RWPE2 (cell line): Measurements from ENCODE around the gene COLEC12.

ENCODE experiments used
- ATAC-seq: fragments of 200-7000 bp; cut with Tn5 transposase; 3 replicates; pipeline ENCODE4 v1.9.1; 2021; ENCODE audit warnings: low read depth
- DNase-seq: peaks from one replicate; pipeline ENCODE4 v3.0.0-alpha.2; 2020; ENCODE audit warnings: low spot score
- H3K27ac ChIP-seq: fragments of 450-650 bp; 2 replicates; pipeline ENCODE4 v1.5.1; 2017; ENCODE audit warnings: mild to moderate bottlenecking; ENCODE audit not compliant: poor library complexity, severe bottlenecking
- H3K27me3 ChIP-seq: fragments of 250-450 bp; sonication (Bioruptor Pico); 2 replicates; pipeline ENCODE4 v1.5.1; 2021; ENCODE audit warnings: mild to moderate bottlenecking, moderate library complexity; ENCODE audit not compliant: insufficient read depth, poor library complexity, severe bottlenecking
- H3K36me3 ChIP-seq: fragments of 250-450 bp; sonication (Bioruptor Pico); 2 replicates; pipeline ENCODE4 v1.5.1; 2020; ENCODE audit warnings: low read depth, mild to moderate bottlenecking, moderate library complexity
- H3K4me1 ChIP-seq: fragments of 250-450 bp; sonication (Bioruptor Pico); 2 replicates; pipeline ENCODE4 v1.5.1; 2021; ENCODE audit warnings: mild to moderate bottlenecking, moderate library complexity; ENCODE audit not compliant: insufficient read depth, poor library complexity, severe bottlenecking
- H3K4me3 ChIP-seq: fragments of 250-450 bp; sonication (Bioruptor Pico); 2 replicates; pipeline ENCODE4 v1.5.1; 2021; ENCODE audit warnings: mild to moderate bottlenecking, moderate library complexity; ENCODE audit not compliant: severe bottlenecking
- H3K9me3 ChIP-seq: fragments of 250-450 bp; sonication (Bioruptor Pico); 2 replicates; pipeline ENCODE4 v1.5.1; 2021; ENCODE audit warnings: mild to moderate bottlenecking, moderate library complexity; ENCODE audit not compliant: severe bottlenecking
- TF ChIP-seq, protein P1 (sequence below): fragments of 450-650 bp; IDR thresholded peaks from one replicate; pipeline ENCODE4 v1.5.1; 2017; ENCODE audit warnings: mild to moderate bottlenecking, moderate library complexity; ENCODE audit not compliant: poor library complexity, severe bottlenecking

The COLEC12 gene

DNA sequence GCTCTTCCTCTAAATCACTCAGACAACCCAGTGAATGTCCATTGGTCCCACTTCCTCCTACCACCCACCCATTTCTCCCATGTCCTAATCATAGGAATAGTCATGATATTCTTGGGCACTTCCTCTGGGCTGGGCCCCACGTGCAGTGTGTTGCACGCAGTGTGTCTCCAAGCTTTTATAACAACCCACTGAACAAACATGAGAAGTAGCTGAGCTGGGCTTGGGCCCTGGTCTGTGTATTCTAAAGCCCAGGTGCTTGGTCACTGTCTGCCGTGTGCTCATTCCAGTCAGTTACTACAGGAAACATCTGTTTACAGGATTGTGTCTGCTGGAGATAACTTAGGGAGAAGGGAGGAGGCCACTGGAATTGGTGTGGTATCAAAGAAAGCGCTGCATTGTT is 168.5 kb downstream of the COLEC12 start:
- Histone ChIP-seq H3K4me1 (no peaks in the 10 kb centered on the region), H3K27ac (no peak overlapping the region), H3K27me3 (no peaks in the 10 kb centered on the region), H3K4me3 (no peak overlapping the region), H3K9me3 (no peaks in the 10 kb centered on the region), H3K36me3 (no peaks in the 10 kb centered on the region)
- TF ChIP-seq, protein P1, sequence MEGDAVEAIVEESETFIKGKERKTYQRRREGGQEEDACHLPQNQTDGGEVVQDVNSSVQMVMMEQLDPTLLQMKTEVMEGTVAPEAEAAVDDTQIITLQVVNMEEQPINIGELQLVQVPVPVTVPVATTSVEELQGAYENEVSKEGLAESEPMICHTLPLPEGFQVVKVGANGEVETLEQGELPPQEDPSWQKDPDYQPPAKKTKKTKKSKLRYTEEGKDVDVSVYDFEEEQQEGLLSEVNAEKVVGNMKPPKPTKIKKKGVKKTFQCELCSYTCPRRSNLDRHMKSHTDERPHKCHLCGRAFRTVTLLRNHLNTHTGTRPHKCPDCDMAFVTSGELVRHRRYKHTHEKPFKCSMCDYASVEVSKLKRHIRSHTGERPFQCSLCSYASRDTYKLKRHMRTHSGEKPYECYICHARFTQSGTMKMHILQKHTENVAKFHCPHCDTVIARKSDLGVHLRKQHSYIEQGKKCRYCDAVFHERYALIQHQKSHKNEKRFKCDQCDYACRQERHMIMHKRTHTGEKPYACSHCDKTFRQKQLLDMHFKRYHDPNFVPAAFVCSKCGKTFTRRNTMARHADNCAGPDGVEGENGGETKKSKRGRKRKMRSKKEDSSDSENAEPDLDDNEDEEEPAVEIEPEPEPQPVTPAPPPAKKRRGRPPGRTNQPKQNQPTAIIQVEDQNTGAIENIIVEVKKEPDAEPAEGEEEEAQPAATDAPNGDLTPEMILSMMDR: no peak
- ATAC-seq (no peak), DNase-seq (no peak)

DNA sequence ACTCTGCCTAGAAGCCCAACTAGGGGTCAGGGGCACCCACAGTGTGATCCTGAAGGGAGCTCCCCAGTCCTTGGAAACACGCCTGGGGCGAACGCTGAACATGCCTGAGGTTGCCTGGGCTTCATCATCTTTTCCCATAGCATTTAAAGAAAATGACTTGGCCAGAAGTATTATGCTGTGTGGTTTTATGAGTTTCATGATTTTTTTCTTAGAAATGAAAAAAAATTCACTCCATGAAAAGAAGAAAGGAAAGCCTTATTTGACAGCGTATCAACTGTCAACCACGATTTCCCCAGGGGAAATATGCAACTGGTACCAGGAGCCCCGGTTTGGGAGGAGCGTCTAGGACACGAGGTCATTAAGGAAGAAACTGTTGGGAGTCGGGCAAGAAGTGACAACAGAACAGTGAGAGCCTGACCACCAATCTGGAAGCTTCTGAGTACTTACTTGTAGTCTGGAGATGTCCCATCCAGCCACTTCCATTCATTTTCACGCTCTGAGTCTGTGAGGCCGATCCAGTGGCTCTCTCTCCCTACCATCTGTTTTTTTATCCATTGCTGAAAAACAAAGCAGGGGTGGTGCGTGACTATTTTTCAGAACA is 169.2 kb downstream of the COLEC12 start:
- Histone ChIP-seq H3K4me1 (no peaks in the 10 kb centered on the region), H3K27ac (no peak overlapping the region), H3K4me3 (no peak overlapping the region), H3K27me3 (no peaks in the 10 kb centered on the region), H3K36me3 (no peaks in the 10 kb centered on the region), H3K9me3 (no peaks in the 10 kb centered on the region)
- DNase-seq (no peak), ATAC-seq (no peak)
- TF ChIP-seq, protein P1: no peak

DNA sequence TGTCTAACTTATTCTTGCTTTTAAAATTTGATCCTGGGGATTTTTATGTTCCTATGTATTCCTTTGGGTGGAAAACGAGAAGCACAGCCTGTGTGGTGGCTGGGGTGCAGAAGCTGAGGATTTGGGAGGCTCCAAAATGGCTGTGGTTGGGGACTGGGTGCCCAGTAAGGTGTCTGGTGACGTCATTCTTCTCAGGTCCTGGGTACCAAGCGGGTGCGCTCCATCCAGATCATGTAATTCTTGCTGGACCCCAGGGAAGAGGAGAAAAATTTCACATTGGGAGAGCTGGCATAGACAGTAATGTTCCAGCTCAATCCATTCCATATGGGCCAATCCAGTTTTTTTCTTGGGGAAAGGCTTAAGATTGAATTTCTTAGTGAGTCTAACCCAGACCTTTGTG is 171.6 kb downstream of the COLEC12 start:
- TF ChIP-seq, protein P1: no peak
- ATAC-seq (no peak), DNase-seq (no peak)
- Histone ChIP-seq H3K27me3 (no peaks in the 10 kb centered on the region), H3K27ac (no peak overlapping the region), H3K36me3 (no peaks in the 10 kb centered on the region), H3K9me3 (no peaks in the 10 kb centered on the region), H3K4me1 (no peaks in the 10 kb centered on the region), H3K4me3 (no peak overlapping the region)

DNA sequence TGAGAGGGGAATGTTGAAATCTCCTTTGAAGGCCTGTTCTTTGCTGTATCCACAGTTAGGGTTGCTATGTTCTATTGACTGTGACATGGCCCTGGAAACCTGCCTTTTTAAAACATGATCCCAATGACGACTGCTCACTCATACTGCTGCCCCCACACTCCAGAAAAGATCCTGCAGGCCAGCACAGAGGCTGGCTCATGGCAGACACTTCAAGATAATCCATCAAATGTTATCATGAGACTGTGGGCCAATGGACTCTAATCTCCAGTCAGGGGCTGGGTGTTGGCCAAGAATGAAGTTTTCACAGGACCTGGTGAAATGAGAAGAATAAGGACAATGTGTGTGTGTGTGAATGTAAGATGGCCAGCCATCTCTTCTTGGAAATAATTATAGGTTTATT is 173.7 kb downstream of the COLEC12 start:
- H3K4me1 ChIP-seq: no peaks in the 10 kb centered on the region
- H3K27ac ChIP-seq: no peak overlapping the region
- H3K4me3 ChIP-seq: no peak overlapping the region
- no peaks in the 10 kb centered on the region for H3K36me3 ChIP-seq
- H3K9me3 ChIP-seq: no peaks in the 10 kb centered on the region
- TF ChIP-seq, protein P1: no peak
- H3K27me3 ChIP-seq: no peaks in the 10 kb centered on the region
- DNase-seq (no peak), ATAC-seq (no peak)

DNA sequence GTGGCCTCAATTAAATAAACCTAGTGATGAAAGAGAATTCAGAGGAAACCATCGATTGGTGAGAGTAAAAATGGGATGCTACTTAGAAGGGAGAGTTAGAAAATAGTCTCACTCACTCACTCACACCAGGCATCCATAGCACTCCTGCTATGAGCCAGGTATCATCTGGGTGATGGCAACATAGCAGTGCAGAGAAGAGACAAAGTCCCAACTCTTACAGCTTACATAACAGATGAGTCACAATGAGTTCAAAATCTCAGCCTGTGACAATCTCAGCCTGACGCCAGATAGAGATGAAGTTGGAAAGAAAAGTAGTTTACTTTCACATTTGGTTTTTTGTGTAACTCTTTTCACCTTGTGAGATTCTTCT is 177.3 kb downstream of the COLEC12 start:
- no peak for DNase-seq
- Histone ChIP-seq H3K36me3 (no peaks in the 10 kb centered on the region), H3K4me1 (no peaks in the 10 kb centered on the region), H3K4me3 (no peak overlapping the region), H3K9me3 (no peaks in the 10 kb centered on the region), H3K27me3 (no peaks in the 10 kb centered on the region), H3K27ac (no peak overlapping the region)
- TF ChIP-seq, protein P1: no peak
- ATAC-seq: no peak
